Posterior vena cava (tissue), 2 donors: ENCODE results near the gene SLC2A10. TPM values are rescaled to one million over a fixed set of nuclear protein-coding genes. Genes with fewer than 3 reads are reported as not detected.

Experiments
- DNase-seq: peaks from one replicate; pipeline ENCODE4 v3.0.0-alpha.2; 2020; ENCODE audit warnings: low spot score
- intact Hi-C, 2 donors: fragments of 100-400 bp; cut with DNase I; formaldehyde crosslinking; loops; one replicate each; pipeline versions ENCODE4 v1.14.1 to v1.14.2; 2022 to 2023
- total RNA-seq, 2 donors: library from RNA; stranded (reverse); fragmentation: NEBNext Ultra II Directional; extraction: Animal tissue kit (Norgen Biotek cat#: 25700); gene quantifications; one replicate each; pipeline ENCODE4 v1.2.1, GENCODE V29; 2021
- donor health status: DM: yes; HTN: yes; CAD: no.
- donor health status: DM: yes; HTN: yes; CAD: no.

SLC2A10 gene
- total RNA-seq, 2 donors from 2014 or later, result 14.2 to 19.2 TPM

DNA sequence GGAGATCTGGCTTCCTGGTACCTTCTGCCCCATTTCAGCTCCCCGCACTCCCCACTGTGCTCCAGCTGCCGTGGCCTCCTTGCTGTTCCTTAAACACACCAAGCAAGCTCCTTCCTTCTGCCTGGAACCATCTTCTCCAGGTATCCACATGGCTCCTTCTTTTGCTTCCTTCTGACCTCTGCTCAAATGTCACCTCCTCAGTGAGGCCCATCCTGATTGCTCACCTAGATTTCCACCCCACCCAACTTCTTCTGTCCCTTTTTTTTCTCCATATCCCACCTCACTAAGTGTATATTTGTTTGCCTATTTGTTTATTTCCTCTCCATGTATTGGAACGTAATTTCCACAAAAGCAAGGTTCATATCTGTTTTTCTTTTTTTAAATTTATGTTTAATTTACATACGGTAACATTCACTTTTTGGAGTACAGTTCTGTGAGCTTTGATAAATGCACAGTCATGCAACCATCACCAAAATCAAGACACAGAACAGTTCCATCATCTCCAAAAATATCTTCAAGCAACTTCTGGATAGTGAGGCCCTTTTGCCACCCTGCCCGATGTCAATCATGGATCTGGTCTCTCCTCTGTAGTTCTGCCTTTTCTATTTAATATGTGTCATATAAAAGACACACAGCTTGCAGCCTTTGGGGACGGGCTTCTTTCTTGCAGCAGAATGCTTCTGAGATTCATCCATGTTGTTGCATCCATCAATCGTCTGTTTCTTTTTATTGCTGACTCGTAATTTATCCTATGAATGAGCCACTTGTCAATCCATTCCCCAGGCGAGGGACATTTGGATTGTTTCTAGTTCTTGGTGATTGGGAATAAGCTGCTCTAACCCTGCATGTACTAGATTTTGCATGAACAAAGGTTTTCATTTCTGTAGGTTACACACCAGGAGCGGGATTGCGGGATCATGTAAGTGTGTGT is 46.3 kb downstream of the SLC2A10 start:
- intact Hi-C loops, result loop anchor here (5.0 to 10.0 kb wide), 2 partner anchors 397 to 869 kb away; no protein-coding TSS in a partner anchor
- no peak for DNase-seq

GRCh38 chr20:46756419-46756818 is 47.0 kb downstream of the SLC2A10 start:
- no peak for DNase-seq
- intact Hi-C loops, result loop anchor here (5.0 to 10.0 kb wide), 2 partner anchors 396 to 868 kb away; no protein-coding TSS in a partner anchor

DNA sequence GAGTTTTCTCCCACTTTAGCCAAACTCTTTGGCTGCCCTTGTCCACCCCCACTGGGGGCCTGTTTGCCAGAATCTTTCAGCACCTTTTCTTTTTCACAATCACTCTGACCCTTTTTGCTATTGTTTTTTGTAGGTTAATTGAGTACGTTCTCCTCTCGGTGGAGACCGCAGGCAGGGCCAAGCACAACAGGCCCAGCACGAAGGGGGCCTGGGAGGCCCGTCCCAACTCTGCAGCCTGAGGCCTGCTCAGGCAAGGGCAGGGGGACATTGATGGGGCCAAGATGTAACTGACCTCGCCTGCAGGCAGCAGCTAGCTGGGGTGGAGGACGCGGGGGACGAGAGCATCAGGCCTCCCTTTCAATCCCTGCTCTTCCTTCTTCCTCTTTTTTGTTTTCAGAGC is 47.7 kb downstream of the SLC2A10 start:
- intact Hi-C loops, result loop anchor here (5.0 to 10.0 kb wide), 2 partner anchors 395 to 868 kb away; no protein-coding TSS in a partner anchor
- no peak for DNase-seq

GRCh38 chr20:46757754-46758678 is 48.6 kb downstream of the SLC2A10 start:
- intact Hi-C loops, result loop anchor here (5.0 to 10.0 kb wide), 2 partner anchors 394 to 867 kb away; no protein-coding TSS in a partner anchor

GRCh38 chr20:46758929-46759669 is 49.6 kb downstream of the SLC2A10 start:
- intact Hi-C loops, result loop anchor here (5.0 to 10.0 kb wide), 2 partner anchors 393 to 866 kb away; no protein-coding TSS in a partner anchor
- no peak for DNase-seq

More at GRCh38 chr20:46757754-46758678, 48.6 kb downstream of the SLC2A10 start:
- no peak for DNase-seq

- intact Hi-C loops, result no loop called here
- peak; percentile 70 for DNase-seq
Observed at GRCh38 chr20:46761566-46761965, 52.1 kb downstream of the SLC2A10 start.

DNA sequence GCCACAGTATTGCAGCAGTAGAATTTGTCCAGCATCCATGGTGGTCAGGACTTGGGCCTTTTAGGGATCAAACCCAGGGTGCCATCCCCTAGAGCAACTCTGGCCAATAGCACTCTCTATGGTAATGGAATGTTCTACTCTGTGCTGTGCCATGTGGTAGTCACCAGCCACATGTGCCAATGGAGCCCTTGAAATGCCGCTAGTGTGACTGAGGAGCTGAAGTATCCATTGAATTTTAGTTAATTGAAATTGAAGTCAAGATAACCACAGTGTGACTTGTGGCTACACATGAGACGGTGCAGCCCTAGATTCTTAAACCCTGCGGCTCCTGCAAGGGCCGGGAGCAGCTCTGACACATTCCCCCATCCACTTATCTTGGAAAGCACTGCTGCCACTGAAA is 54.6 kb downstream of the SLC2A10 start:
- intact Hi-C loops, result no loop called here
- DNase-seq, result peak; percentile 46

DNA sequence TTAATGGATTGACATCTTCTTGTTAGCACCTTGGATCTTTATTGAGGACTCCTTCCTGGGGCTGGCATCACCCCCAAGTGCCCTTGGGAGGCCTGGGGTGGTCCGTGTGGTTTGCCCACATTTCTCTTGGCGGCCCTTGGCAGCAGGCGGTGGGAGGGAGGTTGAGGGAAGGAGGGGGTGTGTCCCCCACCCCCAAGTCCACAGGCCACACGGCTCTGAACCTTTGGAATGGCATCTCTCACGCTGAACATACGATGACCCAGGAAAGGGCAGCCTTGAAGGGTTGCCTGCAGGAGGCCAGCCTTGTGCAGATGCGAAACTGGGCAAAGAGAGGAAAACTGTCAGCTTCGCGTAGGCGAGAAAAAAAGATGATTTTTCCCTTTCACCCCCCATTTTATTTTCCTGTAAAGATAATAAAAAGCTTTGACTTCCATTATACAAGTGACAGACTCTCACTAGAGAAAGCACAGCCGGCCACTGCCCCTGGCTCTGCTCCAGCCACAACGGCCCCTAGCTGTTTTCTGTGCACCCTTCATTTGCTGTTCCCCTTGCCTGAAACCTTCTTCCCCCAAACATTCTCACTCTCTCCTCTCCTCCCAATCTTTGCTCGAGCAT is 56.2 kb downstream of the SLC2A10 start:
- intact Hi-C loops, result no loop called here
- peak; percentile 48 for DNase-seq

- DNase-seq, result peak; percentile 56
Observed at GRCh38 chr20:46767127-46767761, 57.8 kb downstream of the SLC2A10 start.

GRCh38 chr20:46770330-46771194 is 61.1 kb downstream of the SLC2A10 start:
- peak; percentile 12 for DNase-seq
- intact Hi-C loops, result no loop called here

More at GRCh38 chr20:46767127-46767761, 57.8 kb downstream of the SLC2A10 start:
- intact Hi-C loops, result no loop called here

GRCh38 chr20:46771195-46771588 is 61.7 kb downstream of the SLC2A10 start:
- intact Hi-C loops, result no loop called here
- DNase-seq, result peak; percentile 34

GRCh38 chr20:46772901-46773300 is 63.5 kb downstream of the SLC2A10 start:
- intact Hi-C loops, result no loop called here
- peak; percentile 60 for DNase-seq

- peak; percentile 62 for DNase-seq
- intact Hi-C loops, result no loop called here
Observed at GRCh38 chr20:46773680-46774079, 64.2 kb downstream of the SLC2A10 start.

- intact Hi-C loops, result no loop called here
- no peak for DNase-seq
Observed at GRCh38 chr20:46774236-46774635, 64.8 kb downstream of the SLC2A10 start.

DNA sequence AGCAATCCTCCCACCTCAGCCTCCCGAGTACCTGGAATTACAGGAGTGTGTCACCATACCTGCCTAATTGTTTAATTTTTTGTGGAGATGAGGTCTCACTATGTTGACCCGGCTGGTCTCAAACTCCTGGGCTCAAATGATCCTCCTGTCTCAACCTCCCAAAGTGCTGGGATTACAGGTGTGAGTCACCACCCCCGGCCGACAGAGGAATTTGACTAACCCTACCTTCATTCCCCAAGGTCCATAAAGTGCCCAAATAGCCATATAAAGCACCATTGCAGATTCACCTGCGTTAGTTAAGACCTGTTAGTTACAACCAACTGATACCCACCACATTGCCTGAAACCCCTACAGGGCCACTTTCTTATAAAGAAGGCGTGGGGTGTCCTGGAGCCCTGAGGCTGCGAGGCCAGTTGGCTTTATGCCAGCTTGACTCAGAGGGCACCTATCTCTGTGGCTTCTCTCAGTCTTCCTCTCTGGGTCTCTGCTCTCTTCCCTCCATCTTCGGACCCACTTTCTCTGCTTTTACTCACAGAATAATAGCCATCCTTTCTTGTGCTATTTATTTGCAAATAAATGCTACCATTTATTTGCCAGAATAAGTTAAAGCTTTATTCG is 65.6 kb downstream of the SLC2A10 start:
- DNase-seq, result no peak
- intact Hi-C loops, result no loop called here

- intact Hi-C loops, result no loop called here
- no peak for DNase-seq
Observed at GRCh38 chr20:46775806-46776205, 66.4 kb downstream of the SLC2A10 start.

DNA sequence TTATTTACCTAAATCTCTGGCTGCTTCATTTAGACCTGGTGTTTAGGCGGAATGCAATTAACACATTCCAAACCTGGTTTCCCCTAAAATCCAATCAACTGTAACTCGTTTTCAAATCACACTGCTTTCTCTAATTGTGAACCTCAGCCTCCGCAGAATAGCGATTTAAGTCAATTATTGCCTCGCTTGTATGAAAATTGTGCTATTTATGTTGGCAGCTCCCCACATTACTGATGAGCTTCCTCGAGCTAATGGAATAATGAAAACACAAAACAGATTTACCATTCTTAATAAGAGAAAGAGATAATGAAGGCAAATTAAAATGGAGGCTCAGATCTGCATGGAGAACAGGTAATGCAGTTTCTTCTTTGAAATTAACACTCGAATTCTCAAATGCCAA is 67.9 kb downstream of the SLC2A10 start:
- no peak for DNase-seq
- intact Hi-C loops, result no loop called here
